ENCODE results near the gene METRN. TPM values are rescaled to one million over a fixed set of nuclear protein-coding genes. Genes with fewer than 3 reads are reported as not detected.

The METRN gene
- total and polyA plus RNA-seq, 2 donors (not counting 1 experiment from before 2014, with no cell fraction given) = 5.3 to 35.3 TPM

DNA sequence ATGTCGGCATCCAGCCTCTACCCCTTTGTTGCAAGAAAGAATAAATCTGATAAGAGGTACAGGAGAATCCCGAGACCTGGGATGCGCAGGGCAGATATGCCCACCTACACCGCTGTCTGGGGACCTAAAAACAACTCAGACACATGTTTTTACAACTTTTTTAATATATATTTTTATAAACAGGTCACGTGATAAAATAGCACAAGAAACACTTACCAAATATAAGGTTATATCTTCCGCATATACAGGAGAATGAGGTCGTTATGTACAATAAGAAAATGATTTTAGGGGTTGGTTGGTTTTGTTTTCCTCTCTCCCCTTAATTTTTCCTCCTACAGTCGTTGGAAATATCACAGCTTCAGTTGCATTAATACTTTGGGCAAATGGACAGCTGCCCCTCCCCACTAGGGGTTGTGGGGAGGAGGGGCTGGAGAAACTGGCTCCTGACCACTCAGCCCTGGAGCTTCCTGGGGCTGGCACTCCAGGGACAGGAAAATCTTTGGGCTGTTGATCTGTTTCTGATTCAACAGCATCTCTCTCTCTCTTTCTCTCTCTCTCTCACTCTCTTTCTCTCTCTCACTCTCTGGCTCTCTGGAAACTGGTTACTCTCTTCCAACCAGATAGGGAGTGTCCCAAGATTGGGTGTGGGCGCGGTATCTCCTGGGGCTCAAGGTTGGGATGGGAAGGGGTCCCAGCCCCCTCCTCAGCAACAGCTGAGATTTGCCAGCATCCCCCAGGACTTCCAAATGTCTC lies 22.4 kb upstream of the METRN start:
- H3K36me3 ChIP-seq (ENCODE audit: control insufficient read depth, insufficient read depth, low read length) = peaks cover 3% of the 10 kb centered on the region
- H3K4me3 ChIP-seq (replicated peaks in 1 of 4; ENCODE audit: control extremely low read depth in 1 of 4, insufficient read depth in 1 of 4, low read depth in 3 of 4, low read length in 4 of 4) = no peak overlapping the region
- H3K79me2 ChIP-seq (ENCODE audit: control insufficient read depth, insufficient read depth, low read length) = peaks cover 6% of the 10 kb centered on the region
- H3K27me3 ChIP-seq (ENCODE audit: control insufficient read depth, insufficient read depth, low read length) = peaks cover 21% of the 10 kb centered on the region
- H3K27ac ChIP-seq (ENCODE audit: insufficient read depth, low read length) = no peak overlapping the region
- H3K9ac ChIP-seq (ENCODE audit: insufficient read depth, low read length) = no peak overlapping the region
- H4K20me1 ChIP-seq (ENCODE audit: control insufficient read depth, extremely low read depth, insufficient read depth, low read length) = no peaks in the 10 kb centered on the region
- TF ChIP-seq, protein P1, sequence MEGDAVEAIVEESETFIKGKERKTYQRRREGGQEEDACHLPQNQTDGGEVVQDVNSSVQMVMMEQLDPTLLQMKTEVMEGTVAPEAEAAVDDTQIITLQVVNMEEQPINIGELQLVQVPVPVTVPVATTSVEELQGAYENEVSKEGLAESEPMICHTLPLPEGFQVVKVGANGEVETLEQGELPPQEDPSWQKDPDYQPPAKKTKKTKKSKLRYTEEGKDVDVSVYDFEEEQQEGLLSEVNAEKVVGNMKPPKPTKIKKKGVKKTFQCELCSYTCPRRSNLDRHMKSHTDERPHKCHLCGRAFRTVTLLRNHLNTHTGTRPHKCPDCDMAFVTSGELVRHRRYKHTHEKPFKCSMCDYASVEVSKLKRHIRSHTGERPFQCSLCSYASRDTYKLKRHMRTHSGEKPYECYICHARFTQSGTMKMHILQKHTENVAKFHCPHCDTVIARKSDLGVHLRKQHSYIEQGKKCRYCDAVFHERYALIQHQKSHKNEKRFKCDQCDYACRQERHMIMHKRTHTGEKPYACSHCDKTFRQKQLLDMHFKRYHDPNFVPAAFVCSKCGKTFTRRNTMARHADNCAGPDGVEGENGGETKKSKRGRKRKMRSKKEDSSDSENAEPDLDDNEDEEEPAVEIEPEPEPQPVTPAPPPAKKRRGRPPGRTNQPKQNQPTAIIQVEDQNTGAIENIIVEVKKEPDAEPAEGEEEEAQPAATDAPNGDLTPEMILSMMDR (conservative IDR thresholded peaks at IDR 0.05 in 1 of 2, IDR thresholded peaks at IDR 0.05 in 1 of 2; ENCODE audit: low read depth in 1 of 2, low read length in 2 of 2) = no peak
- peak; percentile 55 for TF ChIP-seq EZH2 (IDR thresholded peaks at IDR 0.05; ENCODE audit: low read length, missing control alignments)
- DNase-seq (ENCODE audit: low read depth in 2 of 2) = no peak
- no peak overlapping the region for H3K4me2 ChIP-seq (ENCODE audit: extremely low read depth, insufficient read depth, low read length)
- H3K9me3 ChIP-seq (ENCODE audit: control insufficient read depth, insufficient read depth, low read depth, low read length) = no peaks in the 10 kb centered on the region
- peaks cover 5% of the 10 kb centered on the region for H3K4me1 ChIP-seq (ENCODE audit: control insufficient read depth, extremely low read depth, insufficient read depth, low read length)
- no peak overlapping the region for H2AFZ ChIP-seq (ENCODE audit: low read length)

GRCh38 chr16:693364-693763 lies 21.6 kb upstream of the METRN start:
- no peak overlapping the region for H3K27ac ChIP-seq (ENCODE audit: insufficient read depth, low read length)
- H3K4me3 ChIP-seq (replicated peaks in 1 of 4; ENCODE audit: control extremely low read depth in 1 of 4, insufficient read depth in 1 of 4, low read depth in 3 of 4, low read length in 4 of 4) = no peak overlapping the region
- H3K9me3 ChIP-seq (ENCODE audit: control insufficient read depth, insufficient read depth, low read depth, low read length) = no peaks in the 10 kb centered on the region
- H4K20me1 ChIP-seq (ENCODE audit: control insufficient read depth, extremely low read depth, insufficient read depth, low read length) = no peaks in the 10 kb centered on the region
- H3K36me3 ChIP-seq (ENCODE audit: control insufficient read depth, insufficient read depth, low read length) = no peaks in the 10 kb centered on the region
- TF ChIP-seq EZH2 (IDR thresholded peaks at IDR 0.05; ENCODE audit: low read length, missing control alignments) = peak; percentile 78
- TF ChIP-seq, protein P1 (conservative IDR thresholded peaks at IDR 0.05 in 1 of 2, IDR thresholded peaks at IDR 0.05 in 1 of 2; ENCODE audit: low read depth in 1 of 2, low read length in 2 of 2) = no peak
- H3K4me2 ChIP-seq (ENCODE audit: extremely low read depth, insufficient read depth, low read length) = no peak overlapping the region
- H3K9ac ChIP-seq (ENCODE audit: insufficient read depth, low read length) = no peak overlapping the region
- DNase-seq (ENCODE audit: low read depth in 2 of 2) = no peak
- no peak overlapping the region for H2AFZ ChIP-seq (ENCODE audit: low read length)
- H3K4me1 ChIP-seq (ENCODE audit: control insufficient read depth, extremely low read depth, insufficient read depth, low read length) = peaks cover 5% of the 10 kb centered on the region
- H3K79me2 ChIP-seq (ENCODE audit: control insufficient read depth, insufficient read depth, low read length) = peaks cover 6% of the 10 kb centered on the region
- H3K27me3 ChIP-seq (ENCODE audit: control insufficient read depth, insufficient read depth, low read length) = peaks cover 21% of the 10 kb centered on the region

DNA sequence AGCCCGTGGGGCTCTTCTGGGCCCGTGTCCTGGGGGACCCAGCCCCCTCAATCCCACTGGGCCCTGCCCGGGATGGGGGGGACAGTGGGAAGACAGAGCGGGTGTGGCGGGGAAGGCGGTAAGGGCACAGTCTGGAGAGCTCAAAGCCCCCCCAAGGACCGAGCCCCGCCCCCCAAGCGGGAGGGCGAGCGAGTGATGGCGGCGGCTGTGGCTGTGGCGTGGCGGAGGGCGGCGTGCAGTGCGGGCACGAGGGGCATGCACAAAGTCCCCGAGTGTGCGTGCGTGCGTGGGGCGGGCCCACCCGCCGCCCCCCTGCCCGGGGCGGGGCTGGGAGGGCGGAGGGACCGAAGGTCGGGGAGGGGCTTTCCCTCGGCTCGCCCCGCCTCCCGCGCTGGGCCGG lies 21.2 kb upstream of the METRN start:
- TF ChIP-seq EZH2 (IDR thresholded peaks at IDR 0.05; ENCODE audit: low read length, missing control alignments) = no peak
- TF ChIP-seq, protein P1 (conservative IDR thresholded peaks at IDR 0.05 in 1 of 2, IDR thresholded peaks at IDR 0.05 in 1 of 2; ENCODE audit: low read depth in 1 of 2, low read length in 2 of 2) = no peak

More for the DNA sequence above, 21.2 kb upstream of the METRN start:
- no peak for DNase-seq (ENCODE audit: low read depth in 2 of 2)
- Histone ChIP-seq H3K27ac (ENCODE audit: insufficient read depth, low read length) (no peak overlapping the region), H3K27me3 (ENCODE audit: control insufficient read depth, insufficient read depth, low read length) (peaks cover 21% of the 10 kb centered on the region), H3K9me3 (ENCODE audit: control insufficient read depth, insufficient read depth, low read depth, low read length) (no peaks in the 10 kb centered on the region), H2AFZ (ENCODE audit: low read length) (no peak overlapping the region), H3K9ac (ENCODE audit: insufficient read depth, low read length) (no peak overlapping the region), H3K4me3 (replicated peaks in 1 of 4; ENCODE audit: control extremely low read depth in 1 of 4, insufficient read depth in 1 of 4, low read depth in 3 of 4, low read length in 4 of 4) (no peak overlapping the region), H4K20me1 (ENCODE audit: control insufficient read depth, extremely low read depth, insufficient read depth, low read length) (no peaks in the 10 kb centered on the region), H3K79me2 (ENCODE audit: control insufficient read depth, insufficient read depth, low read length) (peaks cover 6% of the 10 kb centered on the region), H3K36me3 (ENCODE audit: control insufficient read depth, insufficient read depth, low read length) (no peaks in the 10 kb centered on the region), H3K4me2 (ENCODE audit: extremely low read depth, insufficient read depth, low read length) (no peak overlapping the region), H3K4me1 (ENCODE audit: control insufficient read depth, extremely low read depth, insufficient read depth, low read length) (peaks cover 5% of the 10 kb centered on the region)

Measured in fibroblast of lung (primary cell).